Hematopoietic multipotent progenitor cell treated with erythropoietin and hydrocortisone succinate and interleukin-3 and kit ligand, for 6 days (in vitro differentiated cells): ENCODE data around the gene TMEM69.
"Not testable (repeated sequence)": the region's sequence is repeated elsewhere in the genome, so short reads cannot be mapped to it uniquely, and the experiment has no call there.

Experiments used
- DNase-seq: peaks from one replicate; pipeline ENCODE4 v3.0.0-alpha.2; 2015

Gene TMEM69

DNA sequence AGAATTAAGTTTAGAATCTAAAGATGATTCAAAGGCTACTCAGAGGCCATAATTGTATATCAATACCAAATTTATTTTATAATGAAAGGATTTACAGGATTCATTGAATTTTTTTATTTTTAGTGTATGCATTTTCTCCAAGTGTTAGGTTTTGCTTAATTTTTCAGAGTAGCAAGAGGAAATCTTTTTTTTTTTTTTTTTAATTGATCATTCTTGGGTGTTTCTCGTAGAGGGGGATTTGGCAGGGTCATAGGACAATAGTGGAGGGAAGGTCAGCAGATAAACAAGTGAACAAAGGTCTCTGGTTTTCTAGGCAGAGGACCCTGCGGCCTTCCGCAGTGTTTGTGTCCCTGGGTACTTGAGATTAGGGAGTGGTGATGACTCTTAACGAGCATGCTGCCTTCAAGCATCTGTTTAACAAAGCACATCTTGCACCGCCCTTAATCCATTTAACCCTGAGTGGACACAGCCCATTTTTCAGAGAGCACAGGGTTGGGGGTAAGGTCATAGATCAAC is 51.7 kb downstream of the TMEM69 start:
- not testable (repeated sequence) for DNase-seq
